Esophagus (tissue), 2 donors: ENCODE measurements around the gene HNRNPM. TPM values are rescaled to one million over a fixed set of nuclear protein-coding genes. Genes with fewer than 3 reads are reported as not detected.

Experiments
- H3K27ac ChIP-seq, 2 donors: one replicate each; pipeline ENCODE4 v1.5.1; 2013; ENCODE audit warnings: low read depth in 2 of 2, mild to moderate bottlenecking in 2 of 2, inconsistent platforms in 1 of 2, low read length in 1 of 2, moderate library complexity in 1 of 2
- H3K27me3 ChIP-seq, 2 donors: one replicate each; pipeline ENCODE4 v1.6.1; 2013; ENCODE audit warnings: low read length in 2 of 2, control low read depth in 1 of 2, mild to moderate bottlenecking in 1 of 2; ENCODE audit not compliant: insufficient read depth in 2 of 2, control insufficient read depth in 1 of 2
- H3K36me3 ChIP-seq, 2 donors: one replicate each; pipeline ENCODE4 v1.6.1; 2013; ENCODE audit warnings: low read length in 1 of 2; ENCODE audit not compliant: control insufficient read depth in 2 of 2, insufficient read depth in 2 of 2
- H3K4me1 ChIP-seq, 2 donors: one replicate each; pipeline ENCODE4 v1.6.1; 2013; ENCODE audit warnings: low read length in 1 of 2; ENCODE audit not compliant: control insufficient read depth in 2 of 2, insufficient read depth in 2 of 2
- H3K4me3 ChIP-seq, 2 donors: one replicate each; pipeline ENCODE4 v1.5.1; 2013; ENCODE audit warnings: low read length in 2 of 2, mild to moderate bottlenecking in 2 of 2, low read depth in 1 of 2, moderate library complexity in 1 of 2
- H3K9me3 ChIP-seq, 2 donors: one replicate each; pipeline ENCODE4 v1.6.1; 2013; ENCODE audit warnings: mild to moderate bottlenecking in 2 of 2, low read depth in 1 of 2, low read length in 1 of 2, moderate library complexity in 1 of 2; ENCODE audit not compliant: control insufficient read depth in 2 of 2, insufficient read depth in 1 of 2
- WGBS, 2 donors: extraction: QIAGEN DNeasy Blood & Tissue Kit; methylation state at CpG; one replicate each; pipeline ENCODE4 v1.1.7; 2013; 5-methylcytosine and 5-hydroxymethylcytosine counted together
- polyA plus RNA-seq, 2 donors: library from polyadenylated mRNA; stranded (reverse); fragments of 200-250 nt; gene quantifications; one replicate each; pipeline ENCODE4 v1.2.3, GENCODE V29; 2013
- donor health status: healthy with polysubstance abuse.
- donor health status: Bipolar disorder and iron deficiency.

HNRNPM gene
- polyA plus RNA-seq, 2 donors = 49.9 to 134 TPM

GRCh38 chr19:8519388-8519787 lies 74.6 kb downstream of the HNRNPM start:
- no peak overlapping the region for H3K4me3 ChIP-seq
- no peak overlapping the region for H3K27ac ChIP-seq
- WGBS, 2 donors = 94 to 97% methylated on average over 6 of the region's 6 CpGs
- H3K4me1 ChIP-seq = no peaks in the 10 kb centered on the region
- H3K9me3 ChIP-seq = no peaks in the 10 kb centered on the region
- no peaks in the 10 kb centered on the region for H3K27me3 ChIP-seq
- H3K36me3 ChIP-seq = no peaks in the 10 kb centered on the region

DNA sequence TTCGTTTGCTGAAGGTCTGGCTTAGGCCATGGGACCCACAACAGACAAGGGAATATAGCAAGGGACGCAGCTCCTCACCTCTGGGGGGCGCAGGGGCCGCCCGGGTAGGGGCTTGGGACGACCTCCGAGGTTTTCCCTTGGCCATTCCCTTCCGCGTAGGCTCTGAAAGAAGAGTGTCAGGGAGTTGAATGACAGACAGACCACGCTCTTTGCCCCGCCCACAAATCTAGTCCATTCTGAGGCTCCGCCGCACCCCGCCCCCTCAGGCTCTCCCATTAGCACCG lies 80.6 kb downstream of the HNRNPM start:
- Histone ChIP-seq H3K27ac (peak overlapping the region; percentile 61 to 92), H3K36me3 (peaks cover 0 to 5% of the 10 kb centered on the region in 2 donors), H3K4me1 (peaks cover 0 to 8% of the 10 kb centered on the region in 2 donors), H3K27me3 (no peaks in the 10 kb centered on the region), H3K9me3 (no peaks in the 10 kb centered on the region), H3K4me3 (peak overlapping the region; percentile 37 to 67)
- 15 to 24% methylated on average over 15 of the region's 15 CpGs for WGBS, 2 donors

GRCh38 chr19:8526345-8527091 lies 81.7 kb downstream of the HNRNPM start:
- Histone ChIP-seq H3K36me3 (peaks cover 0 to 6% of the 10 kb centered on the region in 2 donors), H3K4me1 (peaks cover 0 to 8% of the 10 kb centered on the region in 2 donors), H3K27ac (peak overlapping the region; percentile 61 to 92), H3K9me3 (no peaks in the 10 kb centered on the region), H3K4me3 (peak overlapping the region; percentile 54 to 67), H3K27me3 (no peaks in the 10 kb centered on the region)
- 18 to 21% methylated on average over 57 of the region's 57 CpGs for WGBS, 2 donors

DNA sequence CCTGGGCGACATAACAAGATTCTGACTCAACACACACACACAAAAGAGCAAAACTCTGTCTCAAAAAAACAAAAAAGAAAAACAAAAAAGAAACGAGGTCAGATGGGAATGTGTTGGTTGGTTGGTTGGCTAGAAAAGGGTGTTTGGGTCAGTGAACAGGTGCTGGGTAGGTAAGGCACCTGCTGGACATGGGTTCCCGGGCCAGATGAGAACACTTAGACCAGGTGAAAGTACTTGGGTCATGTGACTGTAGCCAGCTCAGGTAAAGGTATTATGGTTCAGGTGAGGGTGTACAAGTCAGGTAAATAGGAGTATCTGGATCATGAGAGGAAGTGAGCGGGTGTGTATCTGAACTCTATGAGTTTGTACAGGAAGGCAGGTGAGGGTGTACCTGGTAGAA lies 83.7 kb downstream of the HNRNPM start:
- no peaks in the 10 kb centered on the region for H3K27me3 ChIP-seq
- peaks cover 0 to 8% of the 10 kb centered on the region in 2 donors for H3K4me1 ChIP-seq
- no peak overlapping the region for H3K4me3 ChIP-seq
- WGBS, 2 donors = 64 to 65% methylated on average over 4 of the region's 4 CpGs
- peak overlapping the region in 1 of 2 donors; percentile 65 for H3K27ac ChIP-seq
- H3K9me3 ChIP-seq = no peaks in the 10 kb centered on the region
- peaks cover 0 to 6% of the 10 kb centered on the region in 2 donors for H3K36me3 ChIP-seq

DNA sequence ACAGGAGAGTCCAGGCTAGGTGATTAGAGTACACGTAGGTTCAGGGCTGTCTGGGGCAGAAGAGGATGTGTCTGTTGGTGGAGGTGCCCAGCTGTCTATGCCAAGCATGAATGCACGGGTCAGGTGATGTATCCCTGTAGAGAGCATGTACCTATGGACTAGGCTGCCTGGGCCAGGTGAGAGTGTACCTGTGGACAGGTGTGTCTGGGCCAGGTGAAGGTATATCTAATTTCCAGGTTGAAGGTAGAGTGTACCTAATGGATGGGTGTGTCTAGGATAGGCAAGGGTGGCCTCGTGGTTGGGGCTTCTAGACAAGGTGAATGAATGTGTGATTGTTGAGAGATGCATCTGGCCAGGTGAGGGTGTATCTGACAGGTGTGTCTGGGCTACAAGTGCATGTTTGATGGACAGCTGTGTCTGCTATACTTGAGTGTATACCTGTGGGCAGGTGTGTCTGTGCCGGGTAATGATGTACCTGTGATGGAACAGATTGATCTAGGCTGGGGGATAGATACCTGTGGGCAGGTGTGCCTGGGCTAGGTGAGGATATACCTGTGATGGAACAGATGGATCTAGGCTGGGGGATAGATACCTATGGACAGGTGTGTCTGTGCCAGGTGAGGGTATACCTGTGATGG lies 84.7 kb downstream of the HNRNPM start:
- Histone ChIP-seq H3K4me1 (peaks cover 0 to 8% of the 10 kb centered on the region in 2 donors), H3K9me3 (no peaks in the 10 kb centered on the region), H3K36me3 (peaks cover 0 to 6% of the 10 kb centered on the region in 2 donors), H3K27me3 (no peaks in the 10 kb centered on the region), H3K4me3 (no peak overlapping the region), H3K27ac (peak overlapping the region in 1 of 2 donors; percentile 63)
- 85 to 86% methylated on average over 4 of the region's 4 CpGs for WGBS, 2 donors

DNA sequence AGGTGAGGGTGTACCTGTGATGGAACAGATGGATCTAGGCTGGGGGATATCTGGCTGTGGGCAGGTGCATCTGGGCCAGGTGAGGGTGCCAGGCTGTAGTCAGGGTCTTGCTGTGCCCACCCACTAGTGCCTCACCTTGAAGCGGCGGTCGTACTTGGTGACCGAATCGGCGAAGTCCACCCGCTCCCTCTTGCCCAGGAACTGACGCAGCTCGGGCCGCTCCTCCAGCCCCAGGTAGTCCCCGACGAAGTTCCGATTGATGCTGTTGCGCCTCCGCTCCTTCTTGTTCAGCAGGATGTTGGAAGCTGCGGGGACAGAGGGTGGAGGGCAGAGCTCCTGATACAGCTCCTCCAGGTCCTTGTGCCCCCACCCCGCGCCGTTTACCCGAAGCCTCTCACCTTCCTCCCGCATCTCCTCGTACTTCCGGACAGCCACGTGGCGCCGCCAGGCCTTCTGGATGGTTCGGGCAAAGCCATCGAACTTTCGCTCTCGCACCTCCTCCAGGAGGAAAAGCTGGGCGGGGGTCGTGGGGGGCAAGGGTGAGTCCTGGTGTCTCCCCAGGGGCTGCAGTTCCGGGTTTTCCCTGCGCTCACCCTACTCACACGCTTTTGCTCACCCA lies 85.4 kb downstream of the HNRNPM start:
- Histone ChIP-seq H3K36me3 (peaks cover 0 to 6% of the 10 kb centered on the region in 2 donors), H3K27ac (no peak overlapping the region), H3K4me1 (peaks cover 0 to 8% of the 10 kb centered on the region in 2 donors), H3K4me3 (no peak overlapping the region), H3K27me3 (no peaks in the 10 kb centered on the region), H3K9me3 (no peaks in the 10 kb centered on the region)
- WGBS, 2 donors = 93 to 95% methylated on average over 35 of the region's 35 CpGs

DNA sequence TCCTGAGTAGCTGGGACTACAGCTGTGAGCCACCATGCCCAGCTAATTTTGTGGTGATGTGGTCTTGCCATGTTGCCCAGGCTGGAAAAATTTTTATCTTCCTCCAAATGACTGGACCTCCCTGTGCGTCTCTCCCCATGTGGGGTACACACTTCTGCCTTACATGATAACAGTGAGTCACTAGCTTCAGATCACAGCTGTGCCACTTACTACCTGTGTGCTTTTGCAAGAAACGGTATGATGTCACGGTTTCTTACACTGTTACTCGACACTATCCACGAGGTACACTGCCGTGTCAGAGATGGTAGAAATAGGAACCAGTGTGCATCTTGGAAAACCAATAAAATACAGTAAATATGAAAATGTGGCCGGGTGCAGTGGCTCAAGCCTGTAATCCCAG lies 86.7 kb downstream of the HNRNPM start:
- WGBS, 2 donors = 88 to 91% methylated on average over 7 of the region's 7 CpGs
- no peaks in the 10 kb centered on the region for H3K27me3 ChIP-seq
- H3K4me3 ChIP-seq = no peak overlapping the region
- H3K9me3 ChIP-seq = no peaks in the 10 kb centered on the region
- H3K27ac ChIP-seq = no peak overlapping the region
- H3K36me3 ChIP-seq = peaks cover 0 to 6% of the 10 kb centered on the region in 2 donors
- H3K4me1 ChIP-seq = peaks cover 0 to 8% of the 10 kb centered on the region in 2 donors

DNA sequence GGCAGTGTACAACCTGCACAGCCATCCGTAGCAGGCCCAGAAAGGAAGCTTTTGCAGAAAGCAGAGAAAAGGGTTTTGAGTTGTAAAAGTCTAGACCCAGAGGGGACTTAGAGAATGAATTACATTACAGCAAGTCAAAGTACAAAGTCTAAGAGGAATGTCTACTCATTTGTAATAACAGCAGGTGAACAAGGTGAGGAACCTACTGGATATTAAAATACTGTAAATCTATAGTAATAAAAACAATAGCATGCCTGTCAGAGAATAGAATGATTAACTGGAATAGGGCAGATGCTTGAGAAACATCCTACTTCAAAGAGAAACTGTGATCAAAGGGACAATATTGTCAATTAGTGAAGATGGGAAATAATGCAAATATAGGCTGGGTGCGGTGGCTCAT lies 87.5 kb downstream of the HNRNPM start:
- Histone ChIP-seq H3K27me3 (no peaks in the 10 kb centered on the region), H3K27ac (no peak overlapping the region), H3K36me3 (peaks cover 0 to 3% of the 10 kb centered on the region in 2 donors), H3K9me3 (no peaks in the 10 kb centered on the region), H3K4me3 (no peak overlapping the region), H3K4me1 (peaks cover 0 to 2% of the 10 kb centered on the region in 2 donors)
- WGBS, 2 donors = 62 to 73% methylated on average over 2 of the region's 2 CpGs

- H3K27ac ChIP-seq = no peak overlapping the region
Measured at GRCh38 chr19:8536282-8536681, 91.5 kb downstream of the HNRNPM start.

More at GRCh38 chr19:8536282-8536681, 91.5 kb downstream of the HNRNPM start:
- no peaks in the 10 kb centered on the region for H3K36me3 ChIP-seq
- no peaks in the 10 kb centered on the region for H3K4me1 ChIP-seq
- WGBS, 2 donors = 74 to 81% methylated on average over 22 of the region's 22 CpGs
- H3K4me3 ChIP-seq = no peak overlapping the region
- no peaks in the 10 kb centered on the region for H3K9me3 ChIP-seq
- no peaks in the 10 kb centered on the region for H3K27me3 ChIP-seq
